ENCODE data around the gene ARL15. TPM values are rescaled to one million over a fixed set of nuclear protein-coding genes. Genes with fewer than 3 reads are reported as not detected.

ARL15 gene
- total and polyA plus RNA-seq, 9 of the 15 experiments (the other 6 are each of a cell fraction or from before 2014, with no cell fraction given), result 18.5 to 80.4 (median 57.0) TPM

GRCh38 chr5:53873235-53873634 lies 437.1 kb downstream of the ARL15 start:
- DNase-seq (ENCODE audit: extremely low read depth in 1 of 4, low spot score in 3 of 4), result no peak
- H3K79me2 ChIP-seq (ENCODE audit: control insufficient read depth, insufficient read depth, low read length), result no peaks in the 10 kb centered on the region
- no peak overlapping the region for H3K9ac ChIP-seq (ENCODE audit: insufficient read depth in 1 of 2, low read depth in 2 of 2, low read length in 2 of 2)
- no peak for FAIRE-seq
- no peaks in the 10 kb centered on the region for H3K36me3 ChIP-seq (ENCODE audit: control insufficient read depth, insufficient read depth, low read length)
- ChIA-PET POLR2A (no interaction called here), CTCF (ENCODE audit: low intra/inter-chr PET ratio) (no interaction called here)
- BruUV-seq (replicated peaks), result no TSS peak
- no peaks in the 10 kb centered on the region for H4K20me1 ChIP-seq (replicated peaks; ENCODE audit: control insufficient read depth, insufficient read depth, low read length)
- 0 out of 5 replicates have a peak, but pooled peaks cover 0 to 5% of the 10 kb centered on the region in 2 experiments for H3K27me3 ChIP-seq (ENCODE audit: control insufficient read depth in 2 of 2, insufficient read depth in 2 of 2, low read length in 2 of 2)
- no peak overlapping the region for H3K27ac ChIP-seq (ENCODE audit: extremely low read depth, low read depth, low read length)
- H3K4me2 ChIP-seq (ENCODE audit: insufficient read depth, low read length), result no peak overlapping the region
- TF ChIP-seq ZNF444 (CRISPR knock-in tag; IDR thresholded peaks at IDR 0.05) (no peak), SREBF2 (CRISPR knock-in tag; IDR thresholded peaks at IDR 0.05) (no peak), RAD51 (IDR thresholded peaks at IDR 0.05; ENCODE audit: borderline replicate concordance, low read depth) (no peak), PPARD (CRISPR knock-in tag; IDR thresholded peaks at IDR 0.05) (no peak), E4F1 (CRISPR knock-in tag; IDR thresholded peaks at IDR 0.05; ENCODE audit: borderline replicate concordance) (no peak), ZNF3 (CRISPR knock-in tag; IDR thresholded peaks at IDR 0.05) (no peak), NRF1 (conservative IDR thresholded peaks at IDR 0.05 in 1 of 2, IDR thresholded peaks at IDR 0.05 in 1 of 2) (no peak), BMI1 (IDR thresholded peaks at IDR 0.05; ENCODE audit: low read length) (no peak), MTA2 (IDR thresholded peaks at IDR 0.05; ENCODE audit: low read depth) (no peak), TAF1 (IDR thresholded peaks at IDR 0.05; ENCODE audit: control insufficient read depth, extremely low read depth, insufficient read depth, low read length, severe bottlenecking) (no peak)
- H3K4me3 ChIP-seq, result no peak overlapping the region
- H3K9me3 ChIP-seq (replicated peaks; ENCODE audit: control insufficient read depth, insufficient read depth, low read depth, low read length), result no peaks in the 10 kb centered on the region
- no peaks in the 10 kb centered on the region for H3K9me1 ChIP-seq (ENCODE audit: control insufficient read depth, insufficient read depth, low read length)
- in situ Hi-C loops (cut with MboI) (no loop called here), intact Hi-C loops (cut with micrococcal nuclease) (loop anchor here (10.0 kb wide), 1 partner anchor 342 kb away; no protein-coding TSS in a partner anchor)
- no peaks in the 10 kb centered on the region for H3K4me1 ChIP-seq (replicated peaks in 1 of 2; ENCODE audit: control insufficient read depth in 2 of 2, insufficient read depth in 2 of 2, low read length in 2 of 2)
- ATAC-seq, result no peak
- no peak overlapping the region for H2AFZ ChIP-seq (ENCODE audit: low read depth, low read length)
- WGBS (ENCODE audit: insufficient coverage, low coverage, missing lambda C conversion rate), result 4% methylated on average over 3 of the region's 3 CpGs

All from K562 (cell line).